IMR-90 (cell line): ENCODE results near the gene IRAK1. TPM values are rescaled to one million over a fixed set of nuclear protein-coding genes. Genes with fewer than 3 reads are reported as not detected.

Source experiments
- ATAC-seq: fragments of 200-7000 bp; cut with Tn5 transposase; 2 replicates; pipeline ENCODE4 v1.9.1; 2020; ENCODE audit warnings: low read depth, mild to moderate bottlenecking, moderate library complexity
- BruUV-seq: library from RNA; stranded (reverse); fragments of 400-500 nt; replicated peaks from 2 replicates; lab custom pipeline; 2021; lab: Mats Ljungman, UMichigan
- CTCF ChIA-PET: fragments of 300-600 bp; formaldehyde crosslinking; extraction: SDS; loops from one replicate; lab custom pipeline; 2021; ENCODE audit warnings: antibody characterized with exemption; lab: Yijun Ruan, JAX
- POLR2A ChIA-PET: fragments of 300-600 bp; sonication (Branson Sonifier 250); formaldehyde crosslinking; loops from one replicate; lab custom pipeline; 2022; ENCODE audit warnings: antibody characterized with exemption; ENCODE audit not compliant: unreplicated experiment; lab: Charles Lee
- DNase-seq: peaks from one replicate; pipeline ENCODE4 v3.0.0; 2013
- H2AFZ ChIP-seq: replicated peaks from 2 replicates; pipeline ENCODE3; 2013; ENCODE audit warnings: low read length, mild to moderate bottlenecking; ENCODE audit not compliant: poor library complexity
- H2AK5ac ChIP-seq: 2 replicates; pipeline ENCODE4 v1.6.1; 2013; ENCODE audit warnings: low read depth, low read length, inconsistent platforms
- H2AK9ac ChIP-seq: replicated peaks from 2 replicates; pipeline ENCODE3; 2013; ENCODE audit warnings: mild to moderate bottlenecking, low read depth, low read length, moderate library complexity; ENCODE audit not compliant: poor library complexity
- H2BK120ac ChIP-seq: 2 replicates; pipeline ENCODE4 v1.6.1; 2013; ENCODE audit warnings: low read depth, low read length, inconsistent platforms
- H2BK15ac ChIP-seq: 3 replicates; pipeline ENCODE4 v1.6.1; 2013; ENCODE audit warnings: low read depth, low read length, inconsistent platforms
- H2BK20ac ChIP-seq: 2 replicates; pipeline ENCODE4 v1.6.1; 2013; ENCODE audit warnings: low read depth, mild to moderate bottlenecking, inconsistent platforms, low read length, moderate library complexity
- H2BK5ac ChIP-seq: 2 replicates; pipeline ENCODE4 v1.6.1; 2013; ENCODE audit warnings: mild to moderate bottlenecking, low read depth, low read length, inconsistent platforms; ENCODE audit not compliant: poor library complexity, severe bottlenecking
- H3K14ac ChIP-seq: replicated peaks from 2 replicates; pipeline ENCODE4 v1.6.1; 2013; ENCODE audit warnings: low read depth, low read length, inconsistent platforms
- H3K18ac ChIP-seq: 2 replicates; pipeline ENCODE4 v1.6.1; 2013; ENCODE audit warnings: low read depth, low read length, control low read depth
- H3K23ac ChIP-seq: 2 replicates; pipeline ENCODE4 v1.6.1; 2013; ENCODE audit warnings: low read depth, low read length, inconsistent platforms
- H3K27ac ChIP-seq: 2 replicates; pipeline ENCODE4 v1.5.1; 2013; ENCODE audit warnings: mild to moderate bottlenecking, control low read depth, low read length; ENCODE audit not compliant: insufficient read depth
- H3K27me3 ChIP-seq: 2 replicates; pipeline ENCODE4 v1.6.1; 2013; ENCODE audit warnings: low read length; ENCODE audit not compliant: control insufficient read depth, insufficient read depth
- H3K36me3 ChIP-seq: 2 replicates; pipeline ENCODE4 v1.6.1; 2013; ENCODE audit warnings: low read length, mixed read lengths; ENCODE audit not compliant: control insufficient read depth, insufficient read depth
- H3K4ac ChIP-seq: 2 replicates; pipeline ENCODE4 v1.6.1; 2013; ENCODE audit warnings: low read depth, low read length, inconsistent platforms
- H3K4me1 ChIP-seq: 2 replicates; pipeline ENCODE4 v1.6.1; 2013; ENCODE audit warnings: low read length, mixed read lengths; ENCODE audit not compliant: control insufficient read depth, insufficient read depth
- H3K4me2 ChIP-seq: 2 replicates; pipeline ENCODE4 v1.6.1; 2013; ENCODE audit warnings: low read depth, mild to moderate bottlenecking, control low read depth, low read length, moderate library complexity
- H3K4me3 ChIP-seq: 2 replicates; pipeline ENCODE4 v1.5.1; 2013; ENCODE audit warnings: low read depth, mild to moderate bottlenecking, control low read depth, low read length, moderate library complexity; ENCODE audit not compliant: insufficient read depth
- H3K56ac ChIP-seq: 2 replicates; pipeline ENCODE4 v1.6.1; 2013; ENCODE audit warnings: low read length, inconsistent platforms; ENCODE audit not compliant: insufficient read depth; ENCODE audit errors: extremely low read depth
- H3K79me1 ChIP-seq, 2 experiments: 2 replicates each; pipeline ENCODE4 v1.6.1; 2013; ENCODE audit warnings: low read length in 2 of 2, inconsistent platforms in 1 of 2, low read depth in 1 of 2
- H3K9ac ChIP-seq: 2 replicates; pipeline ENCODE4 v1.6.1; 2013; ENCODE audit warnings: low read depth, low read length, control low read depth
- H3K9me1 ChIP-seq: 2 replicates; pipeline ENCODE4 v1.6.1; 2013; ENCODE audit warnings: low read length, inconsistent platforms; ENCODE audit not compliant: insufficient read depth
- H3K9me3 ChIP-seq: 2 replicates; pipeline ENCODE4 v1.6.1; 2013; ENCODE audit warnings: low read length; ENCODE audit not compliant: control insufficient read depth, insufficient read depth
- H4K20me1 ChIP-seq: 2 replicates; pipeline ENCODE4 v1.6.1; 2013; ENCODE audit warnings: low read length, inconsistent platforms; ENCODE audit not compliant: insufficient read depth
- H4K5ac ChIP-seq: 2 replicates; pipeline ENCODE4 v1.6.1; 2013; ENCODE audit warnings: mild to moderate bottlenecking, low read depth, low read length, control low read depth
- H4K8ac ChIP-seq, 2 experiments: 2 replicates each; pipeline ENCODE4 v1.6.1; 2013; ENCODE audit warnings: low read depth in 2 of 2, low read length in 2 of 2, control low read depth in 1 of 2, inconsistent platforms in 1 of 2
- H4K91ac ChIP-seq: 2 replicates; pipeline ENCODE4 v1.6.1; 2013; ENCODE audit warnings: low read depth, low read length, inconsistent platforms; ENCODE audit not compliant: insufficient read depth
- BHLHE40 ChIP-seq: fragments of 150-350 bp; IDR thresholded peaks from 2 replicates; pipeline ENCODE4 v1.6.1; 2016; ENCODE audit warnings: mild to moderate bottlenecking, low read depth, low read length
- CEBPB ChIP-seq: IDR thresholded peaks from 2 replicates; pipeline ENCODE4 v1.6.1; 2012; ENCODE audit warnings: low read depth, low read length, improper control_type of control experiment
- CHD1 ChIP-seq: IDR thresholded peaks from 2 replicates; pipeline ENCODE4 v1.6.1; 2012; ENCODE audit warnings: low read depth, low read length, improper control_type of control experiment
- ELK1 ChIP-seq: fragments of 150-350 bp; IDR thresholded peaks from 2 replicates; pipeline ENCODE4 v1.6.1; 2016; ENCODE audit warnings: low read depth, mild to moderate bottlenecking, low read length, moderate library complexity, borderline replicate concordance
- FOS ChIP-seq: fragments of 150-350 bp; IDR thresholded peaks from 2 replicates; pipeline ENCODE4 v1.6.1; 2016; ENCODE audit warnings: low read depth, low read length
- MAFK ChIP-seq: IDR thresholded peaks from 2 replicates; pipeline ENCODE4 v1.6.1; 2012; ENCODE audit warnings: low read depth, low read length, improper control_type of control experiment
- MAZ ChIP-seq: IDR thresholded peaks from 2 replicates; pipeline ENCODE4 v1.6.1; 2012; ENCODE audit warnings: low read depth, mild to moderate bottlenecking, low read length, improper control_type of control experiment, moderate library complexity, borderline replicate concordance
- MXI1 ChIP-seq: IDR thresholded peaks from 2 replicates; pipeline ENCODE4 v1.6.1; 2012; ENCODE audit warnings: low read depth, mild to moderate bottlenecking, low read length, moderate library complexity, borderline replicate concordance
- NFE2L2 ChIP-seq: fragments of 150-350 bp; IDR thresholded peaks from 2 replicates; pipeline ENCODE4 v1.6.1; 2016; ENCODE audit warnings: low read depth, mild to moderate bottlenecking, low read length
- POLR2A ChIP-seq: IDR thresholded peaks from 2 replicates; pipeline ENCODE4 v1.6.1; 2012; ENCODE audit warnings: mild to moderate bottlenecking, low read depth, low read length
- RAD21 ChIP-seq: IDR thresholded peaks from 2 replicates; pipeline ENCODE4 v1.6.1; 2012; ENCODE audit warnings: low read length, improper control_type of control experiment
- RCOR1 ChIP-seq: IDR thresholded peaks from 2 replicates; pipeline ENCODE4 v1.6.1; 2012; ENCODE audit warnings: mild to moderate bottlenecking, low read length, improper control_type of control experiment; ENCODE audit not compliant: insufficient replicate concordance
- RFX5 ChIP-seq: IDR thresholded peaks from 2 replicates; pipeline ENCODE4 v1.8.0; 2012; ENCODE audit warnings: low read depth, mild to moderate bottlenecking, low read length, moderate library complexity
- SMC3 ChIP-seq: fragments of 150-350 bp; IDR thresholded peaks from 2 replicates; pipeline ENCODE4 v1.6.1; 2016; ENCODE audit warnings: low read depth, mild to moderate bottlenecking, antibody characterized with exemption, low read length, moderate library complexity
- WGBS, 2 experiments: methylation state at CpG; one replicate each; pipeline versions ENCODE4 v1.1.5 to v1.1.7; 2013; ENCODE audit warnings: missing lambda C conversion rate in 2 of 2; ENCODE audit not compliant: insufficient read length in 1 of 2; ENCODE audit errors: extremely low coverage in 2 of 2; 5-methylcytosine and 5-hydroxymethylcytosine counted together
- dilution Hi-C: fragments of 300-500 bp; cut with HindIII; formaldehyde crosslinking; loops from one replicate; pipeline ENCODE4 v1.14.3; 2018; ENCODE audit warnings: low sequenced_read_pairs; ENCODE audit not compliant: unreplicated experiment
- in situ Hi-C: fragments of 300-500 bp; cut with MboI; formaldehyde crosslinking; loops from 3 replicates; pipeline ENCODE4 v1.14.3; 2019; ENCODE audit warnings: low sequenced_read_pairs, inconsistent platforms, mixed read lengths
- intact Hi-C: fragments of 100-400 bp; cut with micrococcal nuclease; formaldehyde crosslinking; loops from 2 replicates; pipeline ENCODE4 v1.10.0; 2022
- polyA plus RNA-seq, 3 experiments: library from polyadenylated mRNA; depleted of rRNA; stranded (reverse); fragments of >200 nt; gene quantifications; 2 replicates each; pipeline ENCODE4 v1.2.3, GENCODE V29; 2012; ENCODE audit warnings: low replicate concordance in 1 of 3
- total RNA-seq: library from RNA; depleted of rRNA; stranded (reverse); fragments of >200 nt; gene quantifications from 2 replicates; pipeline ENCODE4 v1.2.3, GENCODE V29; 2012
- TF ChIP-seq, protein P1 (sequence below): fragments of 150-350 bp; IDR thresholded peaks from 2 replicates; pipeline ENCODE4 v1.6.1; 2017; ENCODE audit warnings: mild to moderate bottlenecking, antibody characterized with exemption, low read length, low read depth
- TF ChIP-seq, protein P2 (sequence below): conservative IDR thresholded peaks from 2 replicates; pipeline ENCODE4 v1.5.1; 2012; ENCODE audit warnings: mild to moderate bottlenecking, low read depth, low read length, improper control_type of control experiment

IRAK1 gene
- total and polyA plus RNA-seq, 2 of the 4 experiments (the other 2 are of a cell fraction) = 33.3 to 50.2 TPM

DNA sequence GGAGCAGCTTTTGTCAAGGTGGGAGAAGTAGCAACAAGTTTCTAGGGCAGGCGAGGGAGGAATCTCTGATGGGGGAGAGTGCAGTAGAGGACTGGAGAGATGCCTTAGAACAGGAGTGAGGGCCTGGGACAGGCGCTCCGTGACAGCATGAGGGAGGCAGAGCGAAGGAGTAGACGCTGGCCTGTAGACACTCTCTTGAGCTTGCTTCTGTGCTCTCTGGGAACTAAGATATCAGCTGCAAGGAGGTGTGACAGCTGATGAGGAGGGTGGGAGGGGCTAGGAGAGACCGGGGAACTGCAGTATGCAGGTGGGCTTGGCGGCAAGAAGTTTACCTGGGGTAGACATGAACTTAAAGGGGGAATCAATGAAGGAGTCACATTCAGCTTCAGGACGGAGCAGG is 42.1 kb upstream of the IRAK1 start:
- no TSS peak for BruUV-seq

More for the DNA sequence above, 42.1 kb upstream of the IRAK1 start:
- no peak overlapping the region for H3K14ac ChIP-seq
- H3K56ac ChIP-seq = no peak overlapping the region
- no peak overlapping the region for H2BK20ac ChIP-seq
- H3K9me1 ChIP-seq = peaks cover 8% of the 10 kb centered on the region; the same call in 1 of the 2 replicates
- dilution Hi-C loops = no loop called here
- ChIA-PET CTCF (no interaction called here), POLR2A (no interaction called here)
- no peak overlapping the region for H3K4ac ChIP-seq
- no peak overlapping the region for H3K4me3 ChIP-seq
- H2AFZ ChIP-seq = no peak overlapping the region
- DNase-seq (no peak), ATAC-seq (no peak)
- no peak overlapping the region for H4K5ac ChIP-seq
- H3K18ac ChIP-seq = no peak overlapping the region
- peaks cover 10% of the 10 kb centered on the region for H3K4me1 ChIP-seq
- H3K9ac ChIP-seq = no peak overlapping the region
- H2BK5ac ChIP-seq = no peak overlapping the region
- no peak overlapping the region for H3K4me2 ChIP-seq
- in situ Hi-C loops = no loop called here
- no peaks in the 10 kb centered on the region for H3K9me3 ChIP-seq
- no peak overlapping the region for H4K91ac ChIP-seq
- no peak overlapping the region for H2BK15ac ChIP-seq
- peaks cover 7 to 66% of the 10 kb centered on the region in 2 experiments for H3K79me1 ChIP-seq
- H3K27me3 ChIP-seq = no peaks in the 10 kb centered on the region
- no peak overlapping the region for H2AK9ac ChIP-seq
- H4K20me1 ChIP-seq = peaks cover 77% of the 10 kb centered on the region
- no peak overlapping the region for H2AK5ac ChIP-seq
- H4K8ac ChIP-seq = no peak overlapping the region
- intact Hi-C loops = no loop called here
- TF ChIP-seq CHD1 = no peak
- TF ChIP-seq BHLHE40 = no peak
- no peak for TF ChIP-seq SMC3
- TF ChIP-seq NFE2L2 = no peak
- TF ChIP-seq, protein P1, sequence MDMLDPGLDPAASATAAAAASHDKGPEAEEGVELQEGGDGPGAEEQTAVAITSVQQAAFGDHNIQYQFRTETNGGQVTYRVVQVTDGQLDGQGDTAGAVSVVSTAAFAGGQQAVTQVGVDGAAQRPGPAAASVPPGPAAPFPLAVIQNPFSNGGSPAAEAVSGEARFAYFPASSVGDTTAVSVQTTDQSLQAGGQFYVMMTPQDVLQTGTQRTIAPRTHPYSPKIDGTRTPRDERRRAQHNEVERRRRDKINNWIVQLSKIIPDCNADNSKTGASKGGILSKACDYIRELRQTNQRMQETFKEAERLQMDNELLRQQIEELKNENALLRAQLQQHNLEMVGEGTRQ = no peak
- TF ChIP-seq, protein P2, sequence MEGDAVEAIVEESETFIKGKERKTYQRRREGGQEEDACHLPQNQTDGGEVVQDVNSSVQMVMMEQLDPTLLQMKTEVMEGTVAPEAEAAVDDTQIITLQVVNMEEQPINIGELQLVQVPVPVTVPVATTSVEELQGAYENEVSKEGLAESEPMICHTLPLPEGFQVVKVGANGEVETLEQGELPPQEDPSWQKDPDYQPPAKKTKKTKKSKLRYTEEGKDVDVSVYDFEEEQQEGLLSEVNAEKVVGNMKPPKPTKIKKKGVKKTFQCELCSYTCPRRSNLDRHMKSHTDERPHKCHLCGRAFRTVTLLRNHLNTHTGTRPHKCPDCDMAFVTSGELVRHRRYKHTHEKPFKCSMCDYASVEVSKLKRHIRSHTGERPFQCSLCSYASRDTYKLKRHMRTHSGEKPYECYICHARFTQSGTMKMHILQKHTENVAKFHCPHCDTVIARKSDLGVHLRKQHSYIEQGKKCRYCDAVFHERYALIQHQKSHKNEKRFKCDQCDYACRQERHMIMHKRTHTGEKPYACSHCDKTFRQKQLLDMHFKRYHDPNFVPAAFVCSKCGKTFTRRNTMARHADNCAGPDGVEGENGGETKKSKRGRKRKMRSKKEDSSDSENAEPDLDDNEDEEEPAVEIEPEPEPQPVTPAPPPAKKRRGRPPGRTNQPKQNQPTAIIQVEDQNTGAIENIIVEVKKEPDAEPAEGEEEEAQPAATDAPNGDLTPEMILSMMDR = no peak
- TF ChIP-seq POLR2A = no peak
- TF ChIP-seq ELK1 = no peak
- TF ChIP-seq MAZ = no peak
- TF ChIP-seq RAD21 = no peak
- no peak for TF ChIP-seq MAFK
- TF ChIP-seq RFX5 = no peak
- TF ChIP-seq CEBPB = no peak
- no peak for TF ChIP-seq FOS
- TF ChIP-seq RCOR1 = no peak
- no peak for TF ChIP-seq MXI1
- H2BK120ac ChIP-seq = no peak overlapping the region
- WGBS, 2 experiments = 61% methylated on average over 7 of the region's 8 CpGs; no CpG with 5 or more reads in 1 of the 2 experiments
- H3K36me3 ChIP-seq = peaks cover 4% of the 10 kb centered on the region; the same call in 1 of the 2 replicates
- H3K27ac ChIP-seq = no peak overlapping the region
- H3K23ac ChIP-seq = no peak overlapping the region
